Right lobe of liver (tissue), 4 donors: Measurements from ENCODE around the gene FNDC3B.
"Not testable (repeated sequence)": the region's sequence is repeated elsewhere in the genome, so short reads cannot be mapped to it uniquely, and the experiment has no call there.

ENCODE experiments used
- POLR2A ChIP-seq: fragments of 450-650 bp; IDR thresholded peaks from one replicate; pipeline ENCODE4 v1.6.1; 2017; ENCODE audit warnings: antibody characterized with exemption, mild to moderate bottlenecking
- TF ChIP-seq, protein P1 (sequence below), 4 donors: fragments of 200-600 bp in 3 of 4; fragments of 450-650 bp in 1 of 4; IDR thresholded peaks; one replicate each; pipeline versions ENCODE4 v1.5.1 to v1.8.0; 2016 to 2022; ENCODE audit warnings: antibody characterized with exemption in 4 of 4, mild to moderate bottlenecking in 2 of 4
- donor health status: DM: no; HTN: no; CAD: no.
- donor health status: DM: no; HTN: no; CAD: no.
- donor health status: DM: no; HTN: yes; CAD: no.

DNA sequence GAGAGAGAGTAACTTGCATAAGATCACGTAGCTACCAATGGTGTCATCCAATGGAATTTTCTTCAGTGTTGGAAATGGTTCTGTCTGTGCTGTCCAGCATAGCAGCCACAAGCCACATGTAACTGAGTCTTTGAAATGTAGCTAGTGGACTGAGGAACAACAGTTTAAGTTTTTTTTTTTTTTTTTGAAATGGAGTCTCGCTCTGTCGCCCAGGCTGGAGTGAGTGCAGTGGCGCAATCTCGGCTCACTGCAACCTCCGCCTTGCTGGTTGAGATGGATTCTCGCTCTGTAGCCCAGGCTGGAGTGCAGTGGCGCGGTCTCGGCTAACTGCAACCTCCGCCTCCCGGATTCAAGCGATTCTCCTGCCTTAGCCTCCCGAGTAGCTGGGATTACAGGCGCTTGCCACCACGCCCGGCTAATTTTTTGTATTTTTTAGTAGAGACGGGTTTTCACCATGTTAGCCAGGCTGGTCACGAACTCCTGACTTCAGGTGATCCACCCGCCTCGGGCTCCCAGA, 3.3 kb downstream of the FNDC3B start:
- TF ChIP-seq, protein P1, sequence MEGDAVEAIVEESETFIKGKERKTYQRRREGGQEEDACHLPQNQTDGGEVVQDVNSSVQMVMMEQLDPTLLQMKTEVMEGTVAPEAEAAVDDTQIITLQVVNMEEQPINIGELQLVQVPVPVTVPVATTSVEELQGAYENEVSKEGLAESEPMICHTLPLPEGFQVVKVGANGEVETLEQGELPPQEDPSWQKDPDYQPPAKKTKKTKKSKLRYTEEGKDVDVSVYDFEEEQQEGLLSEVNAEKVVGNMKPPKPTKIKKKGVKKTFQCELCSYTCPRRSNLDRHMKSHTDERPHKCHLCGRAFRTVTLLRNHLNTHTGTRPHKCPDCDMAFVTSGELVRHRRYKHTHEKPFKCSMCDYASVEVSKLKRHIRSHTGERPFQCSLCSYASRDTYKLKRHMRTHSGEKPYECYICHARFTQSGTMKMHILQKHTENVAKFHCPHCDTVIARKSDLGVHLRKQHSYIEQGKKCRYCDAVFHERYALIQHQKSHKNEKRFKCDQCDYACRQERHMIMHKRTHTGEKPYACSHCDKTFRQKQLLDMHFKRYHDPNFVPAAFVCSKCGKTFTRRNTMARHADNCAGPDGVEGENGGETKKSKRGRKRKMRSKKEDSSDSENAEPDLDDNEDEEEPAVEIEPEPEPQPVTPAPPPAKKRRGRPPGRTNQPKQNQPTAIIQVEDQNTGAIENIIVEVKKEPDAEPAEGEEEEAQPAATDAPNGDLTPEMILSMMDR (IDR thresholded peaks at IDR 0.05), result not testable (repeated sequence)
- not testable (repeated sequence) for TF ChIP-seq POLR2A
